ENCODE results near the gene AUTS2.
A peak's percentile ranks its signal among the peaks of the same experiment; 100 is the strongest.

Gene AUTS2

DNA sequence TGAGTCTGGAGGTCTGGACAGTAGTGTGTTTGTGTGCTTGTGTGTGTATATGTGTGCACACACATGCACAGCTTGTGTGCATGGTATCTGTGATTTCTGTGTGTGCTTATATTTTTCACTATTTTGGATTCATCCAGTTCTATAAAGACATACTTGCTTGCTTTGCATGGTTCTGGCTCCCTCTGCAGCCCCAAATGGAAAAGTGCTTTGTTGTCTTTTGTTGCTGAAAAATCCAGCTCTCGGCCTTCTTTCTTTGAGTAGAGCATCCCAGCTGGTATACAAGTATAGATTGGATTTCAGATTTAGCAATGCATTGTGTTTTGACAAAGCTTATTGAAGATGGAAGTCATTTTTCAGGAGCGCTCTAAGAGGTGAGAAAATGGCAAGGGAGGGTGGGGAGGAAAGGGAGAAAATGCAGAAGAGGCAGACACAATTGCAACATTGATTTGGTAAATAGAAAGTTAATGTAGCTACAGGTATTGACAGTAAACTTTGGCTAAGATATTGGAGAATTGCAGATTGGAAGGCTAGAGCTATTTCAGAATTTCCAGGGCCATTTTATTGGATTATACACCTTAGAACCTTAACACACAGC, 333.9 kb downstream of the AUTS2 start:
- in situ Hi-C loops (cut with HindIII; ENCODE audit: low sequenced_read_pairs): no loop called here
- no peak overlapping the region for H3K4me3 ChIP-seq (ENCODE audit: low read depth, low read length)
- peak; percentile 42 for DNase-seq (ENCODE audit: low read depth)
- TF ChIP-seq, protein P1, sequence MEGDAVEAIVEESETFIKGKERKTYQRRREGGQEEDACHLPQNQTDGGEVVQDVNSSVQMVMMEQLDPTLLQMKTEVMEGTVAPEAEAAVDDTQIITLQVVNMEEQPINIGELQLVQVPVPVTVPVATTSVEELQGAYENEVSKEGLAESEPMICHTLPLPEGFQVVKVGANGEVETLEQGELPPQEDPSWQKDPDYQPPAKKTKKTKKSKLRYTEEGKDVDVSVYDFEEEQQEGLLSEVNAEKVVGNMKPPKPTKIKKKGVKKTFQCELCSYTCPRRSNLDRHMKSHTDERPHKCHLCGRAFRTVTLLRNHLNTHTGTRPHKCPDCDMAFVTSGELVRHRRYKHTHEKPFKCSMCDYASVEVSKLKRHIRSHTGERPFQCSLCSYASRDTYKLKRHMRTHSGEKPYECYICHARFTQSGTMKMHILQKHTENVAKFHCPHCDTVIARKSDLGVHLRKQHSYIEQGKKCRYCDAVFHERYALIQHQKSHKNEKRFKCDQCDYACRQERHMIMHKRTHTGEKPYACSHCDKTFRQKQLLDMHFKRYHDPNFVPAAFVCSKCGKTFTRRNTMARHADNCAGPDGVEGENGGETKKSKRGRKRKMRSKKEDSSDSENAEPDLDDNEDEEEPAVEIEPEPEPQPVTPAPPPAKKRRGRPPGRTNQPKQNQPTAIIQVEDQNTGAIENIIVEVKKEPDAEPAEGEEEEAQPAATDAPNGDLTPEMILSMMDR (IDR thresholded peaks at IDR 0.05; ENCODE audit: low read depth, low read length, missing control alignments): peak; percentile 86

GRCh38 chr7:69934144-69934903, 336.0 kb downstream of the AUTS2 start:
- no peak for DNase-seq (ENCODE audit: low read depth)
- no peak overlapping the region for H3K4me3 ChIP-seq (ENCODE audit: low read depth, low read length)
- in situ Hi-C loops (cut with HindIII; ENCODE audit: low sequenced_read_pairs): no loop called here
- TF ChIP-seq, protein P1 (IDR thresholded peaks at IDR 0.05; ENCODE audit: low read depth, low read length, missing control alignments): no peak

DNA sequence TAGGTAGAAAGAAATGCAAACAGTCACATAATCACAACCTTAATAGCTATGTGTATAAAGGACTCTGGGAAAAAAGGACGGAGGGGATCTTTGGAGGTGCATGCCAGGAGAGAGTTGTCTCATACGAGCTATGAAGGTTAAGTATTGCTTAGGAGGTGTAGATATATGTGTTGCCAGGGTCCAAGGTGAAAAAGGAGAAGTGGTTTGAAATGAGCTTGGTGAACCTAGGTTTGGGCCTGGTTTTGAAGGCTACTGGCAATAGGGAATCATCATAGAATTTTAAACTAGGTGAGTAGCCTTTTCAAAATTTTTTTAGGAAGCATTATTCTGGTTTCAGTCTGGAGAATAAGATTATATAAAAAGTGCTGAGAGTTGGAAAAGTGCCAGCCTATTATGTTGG, 336.8 kb downstream of the AUTS2 start:
- no peak for DNase-seq (ENCODE audit: low read depth)
- in situ Hi-C loops (cut with HindIII; ENCODE audit: low sequenced_read_pairs): no loop called here
- no peak overlapping the region for H3K4me3 ChIP-seq (ENCODE audit: low read depth, low read length)
- TF ChIP-seq, protein P1 (IDR thresholded peaks at IDR 0.05; ENCODE audit: low read depth, low read length, missing control alignments): no peak

GRCh38 chr7:69937097-69937496, 338.8 kb downstream of the AUTS2 start:
- no peak for DNase-seq (ENCODE audit: low read depth)
- TF ChIP-seq, protein P1 (IDR thresholded peaks at IDR 0.05; ENCODE audit: low read depth, low read length, missing control alignments): no peak
- H3K4me3 ChIP-seq (ENCODE audit: low read depth, low read length): no peak overlapping the region
- in situ Hi-C loops (cut with HindIII; ENCODE audit: low sequenced_read_pairs): no loop called here

DNA sequence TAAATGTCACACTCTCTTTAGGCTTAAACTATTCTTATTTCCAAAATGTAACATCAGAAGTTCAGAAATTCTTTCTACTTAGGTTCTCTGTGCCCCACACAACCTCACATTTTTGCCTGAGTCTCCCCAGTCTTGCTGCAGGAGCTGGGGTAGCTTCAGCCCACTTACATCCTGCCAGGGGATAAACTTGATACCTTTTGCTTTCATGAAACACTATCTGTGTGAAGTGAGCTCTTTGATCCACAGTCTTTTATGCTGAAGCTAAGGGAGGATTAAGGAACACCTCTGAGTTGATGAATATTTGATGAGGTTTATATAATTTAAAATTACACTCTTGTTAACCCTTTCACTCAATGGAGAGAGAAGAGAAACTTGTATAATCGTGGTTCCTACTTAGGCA, 341.0 kb downstream of the AUTS2 start:
- TF ChIP-seq, protein P1 (IDR thresholded peaks at IDR 0.05; ENCODE audit: low read depth, low read length, missing control alignments): no peak
- DNase-seq (ENCODE audit: low read depth): no peak
- in situ Hi-C loops (cut with HindIII; ENCODE audit: low sequenced_read_pairs): no loop called here
- H3K4me3 ChIP-seq (ENCODE audit: low read depth, low read length): no peak overlapping the region

- no peak overlapping the region for H3K4me3 ChIP-seq (ENCODE audit: low read depth, low read length)
- TF ChIP-seq, protein P1 (IDR thresholded peaks at IDR 0.05; ENCODE audit: low read depth, low read length, missing control alignments): no peak
- no peak for DNase-seq (ENCODE audit: low read depth)
- in situ Hi-C loops (cut with HindIII; ENCODE audit: low sequenced_read_pairs): no loop called here
These were observed 342.9 kb downstream of the AUTS2 start for GRCh38 chr7:69941077-69941651.
